Dedifferentiated amniotic fluid mesenchymal stem cell (primary cell): Measurements from ENCODE around the gene RNASE7.
"Not testable (repeated sequence)": the region's sequence is repeated elsewhere in the genome, so short reads cannot be mapped to it uniquely, and the experiment has no call there.

ENCODE experiments used
- DNase-seq: peaks from one replicate; pipeline ENCODE4 v3.0.0-alpha.2; 2016; ENCODE audit errors: extremely low spot score

Gene RNASE7

DNA sequence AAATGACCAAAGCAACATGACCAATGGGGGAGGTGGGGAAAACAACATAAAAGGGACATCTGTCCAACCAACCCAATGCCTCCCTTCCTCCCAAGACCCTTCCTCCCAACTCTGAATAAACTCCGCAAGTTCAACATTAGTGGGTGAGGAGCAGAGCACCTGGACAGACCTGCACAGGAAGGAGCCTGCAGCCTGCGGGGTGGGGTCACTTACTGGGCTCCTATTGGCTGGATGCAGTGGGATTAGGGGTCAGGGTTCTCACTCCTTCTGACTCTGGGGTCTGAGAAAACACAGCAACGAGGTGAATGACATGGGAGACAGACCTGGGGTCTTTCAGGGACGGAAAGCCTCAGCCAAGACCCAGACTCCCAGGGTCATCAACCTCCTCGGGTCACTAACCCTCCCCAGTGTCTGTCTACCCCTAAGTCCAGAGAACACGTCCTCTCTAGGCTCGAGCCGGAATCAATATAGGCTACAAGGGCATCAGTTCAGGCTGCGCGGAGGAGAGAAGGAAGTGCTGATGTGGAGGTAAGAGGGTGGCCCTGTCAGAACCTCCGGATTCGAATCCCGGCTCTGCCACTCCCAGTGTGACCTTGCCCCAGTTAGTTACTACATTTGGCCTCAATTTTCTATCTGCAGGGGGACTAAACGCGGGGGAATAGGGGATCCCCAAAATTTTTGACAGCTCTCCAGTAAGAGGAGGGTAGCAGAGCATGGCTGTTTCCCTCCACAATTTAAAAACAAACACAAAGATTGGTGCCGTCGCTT, 18.2 kb upstream of the RNASE7 start:
- no peak for DNase-seq

DNA sequence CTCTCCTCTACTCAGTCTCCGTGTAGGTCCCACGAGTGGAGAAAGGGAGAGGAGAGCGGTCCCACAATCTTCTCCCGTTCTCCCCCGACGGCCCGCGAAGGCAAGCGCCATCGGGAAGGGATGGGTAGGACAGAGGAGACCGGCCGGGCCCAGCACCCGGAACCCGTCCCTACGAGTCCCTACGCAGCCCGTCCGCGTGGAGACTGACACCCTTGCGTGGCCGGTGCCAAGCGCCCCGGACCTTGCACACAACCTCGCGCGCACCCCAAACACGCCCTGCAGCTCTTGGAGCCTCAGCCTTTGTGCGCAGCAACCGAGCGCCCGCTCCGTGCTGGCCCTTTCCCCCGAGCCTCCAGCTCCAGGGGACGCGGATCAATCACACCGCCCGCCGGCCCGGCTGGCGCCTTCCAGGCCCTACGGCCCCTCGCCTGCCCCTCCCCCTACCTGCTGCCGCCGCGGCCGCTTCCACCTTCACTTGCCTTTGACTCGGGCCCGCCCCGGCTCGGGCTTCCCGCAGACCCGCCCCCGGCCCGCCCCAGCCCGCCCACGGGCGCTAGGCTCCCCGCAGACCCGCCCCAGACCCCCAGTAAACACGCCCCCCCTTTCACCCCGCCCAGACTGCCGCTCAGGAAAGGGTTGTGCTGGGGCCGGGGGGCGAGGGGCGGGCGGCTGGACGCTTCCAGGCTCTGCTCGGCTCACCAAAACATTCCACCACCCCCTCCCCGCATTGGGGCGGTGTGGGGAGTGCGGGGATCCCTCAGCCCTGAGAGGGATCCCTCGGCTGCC, 17.4 kb upstream of the RNASE7 start, which contains the start of gene NDRG2:
Gene NDRG2 (minus strand): TSS at position 477 of the 786 bp plus-strand sequence. CDS start 1,746 bp downstream, outside the sequence.
- DNase-seq: no peak

DNA sequence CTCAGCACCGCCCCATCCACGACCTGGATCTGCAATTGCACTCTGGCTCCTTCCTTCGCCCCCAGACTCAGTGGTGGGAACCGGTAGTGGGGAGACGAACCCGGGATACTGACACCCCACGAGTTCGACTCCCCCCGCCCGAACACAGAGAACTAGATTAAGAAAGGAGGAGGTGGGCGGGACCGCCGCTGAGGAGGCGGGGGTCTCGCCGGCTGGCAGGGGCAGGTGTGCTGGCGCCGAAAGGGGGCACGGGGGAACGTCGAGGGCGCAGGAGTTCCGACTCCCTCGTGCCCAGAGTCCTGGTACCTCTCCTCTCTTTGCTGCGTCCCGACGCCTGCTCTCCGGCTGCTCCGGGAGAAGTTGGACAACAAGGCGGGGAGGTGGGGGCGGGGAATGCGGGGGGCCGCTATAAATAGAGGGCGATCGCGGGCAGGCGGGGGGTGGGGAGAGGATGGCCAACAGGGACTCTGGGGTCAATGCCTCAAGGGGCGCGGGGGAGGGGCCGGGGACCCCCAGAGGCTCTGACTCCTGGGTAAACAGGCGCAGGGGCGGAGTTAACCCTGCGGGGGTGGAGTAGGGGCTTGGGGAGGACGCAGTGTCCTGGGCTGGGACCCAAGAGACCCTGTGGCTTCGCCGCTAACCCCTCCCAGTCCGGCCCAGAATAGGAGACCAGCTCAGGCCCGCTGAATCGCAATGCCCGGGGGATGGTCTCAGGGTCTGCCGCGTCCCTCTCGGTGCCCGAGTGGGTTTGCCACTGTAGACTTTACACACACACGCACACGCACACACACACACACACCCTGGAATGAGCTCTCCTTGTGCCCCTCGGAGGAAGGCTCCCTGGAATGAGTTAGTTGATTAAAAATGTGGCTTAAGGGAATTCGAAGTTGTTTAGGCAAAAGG, 16.5 kb upstream of the RNASE7 start:
- DNase-seq: no peak

DNA sequence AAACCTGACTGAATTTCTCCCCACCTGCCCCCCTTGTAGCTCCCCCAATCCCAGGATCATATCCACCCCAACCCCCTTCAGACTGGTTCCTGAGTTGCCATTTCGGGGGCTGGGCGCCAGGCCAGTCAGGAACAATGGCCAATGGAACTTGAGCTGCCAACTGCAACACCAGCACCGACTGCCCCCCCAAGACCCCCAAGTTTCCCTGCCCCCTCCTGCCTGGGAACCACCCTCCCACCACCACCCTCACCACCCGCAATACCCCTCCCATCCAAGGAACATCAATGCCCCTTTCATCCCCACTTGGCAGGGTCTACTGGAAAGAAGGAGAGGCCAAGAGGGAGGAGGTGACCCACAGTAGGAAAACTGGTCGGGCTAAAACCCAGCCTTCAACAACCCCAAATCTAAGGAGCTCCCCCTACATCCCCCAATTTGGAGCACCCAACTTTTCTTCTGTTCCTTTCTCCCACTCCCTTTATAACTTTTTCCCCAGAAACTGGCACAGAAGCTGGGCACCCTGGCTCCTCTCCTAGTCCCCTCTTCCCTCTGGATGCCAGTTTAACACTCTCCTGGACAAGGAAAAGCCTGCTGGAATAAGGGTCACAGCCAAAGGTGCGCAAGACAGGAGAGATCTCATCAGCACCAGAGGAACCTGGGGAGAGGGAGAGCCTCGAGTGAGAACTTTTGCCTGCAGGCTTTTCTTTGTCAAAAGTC, 15.7 kb upstream of the RNASE7 start:
- DNase-seq: no peak

DNA sequence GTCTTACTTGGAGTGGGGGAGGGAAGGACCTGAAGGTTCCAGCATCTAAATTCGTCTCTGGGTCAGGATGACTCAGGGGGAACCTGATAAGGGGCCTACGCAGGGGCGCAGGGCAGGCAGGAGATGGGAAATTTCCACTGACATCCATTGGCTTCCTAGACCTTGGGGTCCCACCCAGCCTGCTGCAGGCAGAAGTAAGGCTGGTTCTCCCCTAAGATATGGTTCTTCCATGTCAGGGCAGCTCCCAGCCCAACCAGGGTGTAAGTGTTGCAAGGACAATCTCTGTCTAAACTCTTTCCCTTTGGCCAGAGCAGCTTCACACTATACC, 15.2 kb upstream of the RNASE7 start:
- no peak for DNase-seq

DNA sequence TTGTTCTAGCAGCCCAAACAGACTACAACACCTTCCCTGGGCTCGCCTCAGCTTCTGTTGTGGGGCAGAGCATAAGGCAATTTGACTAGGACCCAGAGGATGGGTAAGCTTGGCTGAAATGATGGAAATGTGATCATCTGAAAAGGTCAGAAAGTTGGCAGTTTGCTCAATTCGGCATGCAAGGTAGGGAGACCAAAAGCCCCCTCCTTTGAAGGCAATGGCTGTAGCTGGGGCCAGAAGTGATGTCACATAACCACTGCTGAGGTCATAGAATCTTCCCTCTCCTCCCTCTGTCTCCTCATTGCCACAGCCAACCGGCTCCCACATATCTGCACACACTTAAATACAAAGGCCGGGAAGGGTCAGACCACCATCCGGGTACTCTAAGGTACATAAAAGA, 12.2 kb upstream of the RNASE7 start, which contains the start of gene TPPP2:
Gene TPPP2 (plus strand): TSS at position 301 of the 400 bp plus-strand sequence. CDS start 365 bp downstream, outside the sequence.
- no peak for DNase-seq

DNA sequence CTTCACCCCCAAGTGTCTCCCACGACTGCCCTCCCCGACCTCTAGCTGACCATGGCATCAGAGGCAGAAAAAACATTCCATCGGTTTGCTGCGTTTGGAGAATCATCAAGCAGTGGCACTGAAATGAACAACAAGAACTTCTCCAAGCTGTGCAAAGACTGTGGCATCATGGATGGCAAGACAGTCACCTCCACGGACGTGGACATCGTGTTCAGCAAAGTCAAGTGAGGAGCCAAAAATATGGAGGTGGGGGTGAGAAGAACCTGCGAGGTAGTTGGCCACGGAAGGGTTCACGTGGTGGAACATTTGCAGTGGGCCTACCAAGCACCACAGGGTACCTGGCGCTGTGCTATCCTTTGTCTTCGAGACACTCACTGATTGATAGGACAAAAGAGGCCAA, 11.6 kb upstream of the RNASE7 start:
- DNase-seq: no peak

DNA sequence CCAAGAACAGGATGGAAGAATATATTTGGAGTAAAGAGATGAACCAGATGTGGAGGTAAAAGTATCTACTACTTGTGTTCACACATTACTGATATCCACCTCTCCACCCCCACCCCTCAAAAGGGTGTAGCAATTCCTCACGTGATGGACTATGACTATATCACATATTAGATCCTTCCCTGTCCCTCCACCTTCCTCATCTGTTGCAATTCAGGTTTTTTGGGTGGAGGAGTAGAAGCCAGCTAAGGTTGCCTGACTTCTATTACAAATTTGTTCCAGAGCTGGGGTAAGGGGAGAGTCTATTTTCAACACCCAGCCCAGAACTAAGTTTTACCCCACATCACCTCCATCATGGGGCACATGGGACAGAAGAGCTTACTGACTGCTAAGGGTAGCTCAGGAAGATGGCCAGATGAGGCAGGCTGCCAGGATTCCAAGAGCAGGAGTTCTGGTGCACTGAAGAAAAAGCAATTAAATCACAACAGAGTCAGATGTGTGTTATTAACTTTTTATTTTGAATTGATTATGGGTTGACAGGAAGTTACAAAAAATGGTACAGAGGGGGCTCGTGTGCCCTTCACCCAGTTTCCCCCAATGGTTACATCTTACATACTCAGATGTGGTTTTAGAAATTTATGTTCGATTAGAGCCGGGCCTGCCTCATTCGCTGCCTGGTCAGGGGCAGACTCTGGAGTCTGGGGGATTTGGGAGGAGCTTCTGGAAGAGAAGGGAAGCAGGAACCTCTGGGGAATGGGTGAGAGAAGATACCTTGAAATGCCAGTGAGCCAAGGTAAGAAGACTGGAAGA, 9.6 kb upstream of the RNASE7 start:
- no peak for DNase-seq

DNA sequence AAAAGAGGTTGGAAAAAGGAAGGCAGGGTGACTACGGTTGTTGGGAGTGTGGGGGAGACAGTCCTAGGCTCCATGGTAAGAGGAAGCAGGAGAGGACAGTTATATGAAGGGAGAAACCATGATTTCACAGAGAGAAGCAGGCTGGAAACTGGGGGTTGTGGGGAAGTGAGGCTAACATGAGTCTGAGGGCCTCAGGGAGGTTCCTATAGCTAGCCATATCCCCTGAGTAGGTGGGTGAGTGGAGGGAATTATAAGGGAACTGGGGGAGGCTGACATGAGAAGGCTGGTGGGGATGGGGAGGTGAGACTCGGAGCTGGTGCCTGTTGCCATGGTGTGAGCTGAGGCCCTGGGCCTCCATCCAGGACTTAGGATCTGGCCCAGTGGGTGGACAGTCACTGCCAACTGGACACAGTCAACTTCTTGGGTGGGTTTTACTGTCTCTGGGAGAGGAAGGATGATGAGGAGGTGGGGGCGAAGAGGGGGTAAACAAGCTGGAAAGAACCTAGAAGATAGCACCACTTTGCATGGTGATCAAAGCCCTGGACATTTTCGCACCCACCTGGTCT, 8.9 kb upstream of the RNASE7 start:
- DNase-seq: no peak

DNA sequence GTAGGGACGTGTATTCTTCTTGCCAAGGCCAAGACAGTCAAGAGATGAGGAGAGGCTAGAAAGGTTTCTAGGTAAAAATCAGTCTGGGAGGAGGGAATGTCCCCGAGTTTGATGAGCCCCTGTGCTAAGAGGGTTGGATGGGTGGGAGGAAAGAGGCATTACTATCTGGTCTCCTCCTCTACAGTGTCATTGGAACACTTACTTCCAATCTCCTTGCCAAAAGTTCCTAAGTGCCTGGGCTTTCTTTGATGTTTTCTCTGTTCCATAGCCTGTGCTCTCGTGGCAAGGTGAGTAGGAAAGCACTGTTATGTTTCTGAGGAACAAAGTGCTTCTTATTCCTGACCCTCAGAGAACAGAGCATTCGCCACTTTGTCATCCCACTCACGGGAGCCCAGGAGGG, 7.5 kb upstream of the RNASE7 start, which contains the start of gene RNASE13:
Gene RNASE13 (minus strand): TSS at position 101 of the 400 bp plus-strand sequence. CDS start 519 bp downstream, outside the sequence.
- no peak for DNase-seq

DNA sequence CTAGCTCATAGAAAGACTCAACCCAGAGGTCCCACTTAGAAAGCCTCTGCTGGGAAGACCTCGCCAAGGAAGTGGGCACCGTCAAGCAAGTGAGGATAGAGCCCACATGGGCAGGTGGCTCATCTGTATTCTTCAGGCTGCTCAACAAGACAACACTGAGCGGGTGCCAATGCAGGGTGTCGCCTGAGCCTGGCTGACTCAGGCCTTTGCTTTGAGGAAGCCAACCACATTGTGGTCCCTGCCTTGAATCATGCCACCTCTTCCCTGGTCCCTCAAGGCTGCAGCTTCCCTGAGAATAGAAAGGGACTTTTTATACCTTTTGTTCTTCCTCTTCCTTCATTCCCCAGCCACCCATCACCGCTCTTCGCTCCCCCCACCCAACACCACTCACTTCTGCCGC, 5.4 kb upstream of the RNASE7 start:
- DNase-seq: no peak

DNA sequence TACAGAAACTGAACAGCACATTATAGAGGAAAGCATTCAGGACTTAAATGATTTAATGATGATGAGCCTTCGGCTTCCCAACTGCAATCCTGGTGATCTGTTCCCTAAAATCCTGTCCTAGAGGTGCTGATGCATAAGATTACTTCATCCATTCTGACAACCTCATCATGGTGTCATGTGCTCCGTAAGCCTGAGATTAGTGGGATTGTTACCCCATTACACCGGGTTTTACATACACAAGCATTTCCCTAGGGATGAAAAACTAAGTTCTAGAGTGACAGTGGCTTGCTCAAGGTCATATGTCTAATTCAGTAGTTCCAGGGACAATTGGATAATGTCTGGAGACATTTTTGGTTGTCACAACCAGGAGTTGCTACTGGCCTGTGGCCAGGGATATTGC, 5.0 kb upstream of the RNASE7 start:
- no peak for DNase-seq

DNA sequence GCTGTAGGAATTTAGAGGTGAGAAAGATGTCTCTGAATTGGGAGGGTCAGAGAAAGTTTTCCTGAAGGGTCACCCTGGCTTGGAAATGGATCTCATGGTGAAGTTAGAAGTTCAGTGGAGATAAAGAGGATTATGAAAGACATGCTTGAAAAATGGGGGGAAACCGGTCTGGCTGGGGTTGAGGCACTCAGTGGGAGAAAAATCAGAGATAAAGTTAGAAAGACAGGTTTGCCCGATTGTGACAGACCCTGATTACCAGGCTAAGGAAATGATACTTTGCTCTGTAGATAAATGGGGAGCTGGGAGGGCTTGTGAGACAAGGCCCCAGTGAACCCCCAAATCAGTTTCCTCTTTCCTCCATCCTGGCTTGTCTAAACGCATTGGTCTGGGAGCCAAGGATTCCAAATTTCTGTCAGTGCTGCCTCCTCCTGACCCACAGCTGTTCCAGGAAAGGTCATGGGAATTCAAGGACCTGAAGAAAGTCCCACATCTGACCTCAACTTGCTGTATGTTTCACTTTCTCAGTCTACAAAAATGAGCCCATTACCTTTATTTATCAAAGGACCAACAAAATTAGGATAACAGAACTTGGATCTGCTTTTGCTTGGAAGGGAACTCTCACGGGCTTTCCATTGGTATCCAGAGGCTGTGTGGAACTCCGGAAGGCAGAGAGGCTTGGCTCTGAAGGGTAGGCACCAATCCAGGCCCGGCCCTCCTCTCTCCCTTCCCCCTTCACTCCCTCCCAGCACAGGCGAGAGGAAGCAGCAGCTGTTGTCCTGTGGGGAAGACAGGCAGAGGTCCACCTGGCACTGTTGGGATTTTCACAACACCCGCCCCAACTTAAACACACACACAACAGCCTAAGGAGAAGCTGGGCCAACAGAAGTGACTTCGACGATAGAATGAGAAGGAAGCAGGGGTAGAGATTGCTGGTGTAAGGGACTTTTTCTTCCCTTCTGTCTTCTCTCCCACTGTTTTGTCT, 3.4 kb upstream of the RNASE7 start:
- no peak for DNase-seq

DNA sequence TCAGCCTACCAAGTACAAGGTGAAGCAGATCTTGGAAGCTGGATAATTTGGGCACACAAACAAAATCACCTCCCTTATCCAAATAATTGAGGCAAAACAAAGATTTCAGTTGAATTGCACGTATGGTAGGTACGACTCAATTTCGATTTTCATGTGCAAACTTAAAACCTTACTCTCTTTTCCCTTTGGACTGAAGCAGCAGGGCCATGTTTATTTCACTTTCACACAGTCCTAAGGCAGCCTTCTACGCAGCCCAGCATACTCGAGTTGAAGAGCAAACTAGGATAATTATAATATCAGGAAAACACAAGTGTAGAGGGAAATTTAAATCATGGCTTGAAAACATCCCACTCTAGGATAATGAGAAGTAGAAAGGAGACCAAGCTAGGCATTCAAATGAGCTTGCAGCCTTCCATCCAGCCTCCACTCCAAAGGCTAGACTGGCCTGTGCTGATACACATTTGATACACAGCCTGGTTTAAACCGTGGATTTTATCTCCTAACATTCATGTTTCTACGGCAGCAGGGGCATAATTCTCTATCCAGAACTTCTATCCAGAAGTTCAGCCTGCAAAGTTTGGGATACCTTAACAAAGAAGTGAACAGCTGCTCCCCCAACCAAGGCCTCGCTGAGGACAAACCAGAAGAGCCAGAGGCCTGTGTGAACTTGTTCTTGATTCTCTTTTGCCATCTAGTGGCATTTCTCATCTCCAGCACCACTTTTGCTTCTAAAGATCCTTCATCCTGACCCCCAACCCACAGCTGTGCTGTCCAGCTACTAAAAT, 2.4 kb upstream of the RNASE7 start:
- peak; percentile 84 for DNase-seq

DNA sequence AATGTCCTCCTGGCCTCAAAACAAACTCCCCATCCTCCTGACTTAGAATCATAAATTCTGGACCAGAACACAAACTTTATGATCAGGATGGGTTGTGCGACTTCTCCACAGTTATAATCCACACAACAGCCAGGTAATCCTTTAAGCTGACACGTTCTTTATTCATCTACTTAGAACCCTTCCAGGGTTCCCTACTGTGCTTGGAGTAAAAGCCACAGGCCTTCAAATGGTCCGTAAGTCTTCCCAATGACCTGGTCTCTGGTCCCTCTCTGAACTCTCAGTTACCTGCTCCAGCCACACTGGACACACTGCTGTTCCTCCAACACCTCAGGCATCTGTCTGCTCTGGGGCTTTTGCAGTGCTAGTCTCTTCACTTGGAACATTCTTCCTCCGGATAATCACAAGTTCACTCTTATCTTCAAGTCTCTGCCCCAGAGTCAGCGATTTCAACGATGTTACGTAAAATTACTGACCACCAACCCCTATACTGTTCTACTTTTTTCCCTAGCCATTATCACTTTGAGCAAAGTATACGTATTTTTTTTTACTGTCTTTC, 1.7 kb upstream of the RNASE7 start:
- DNase-seq: no peak

DNA sequence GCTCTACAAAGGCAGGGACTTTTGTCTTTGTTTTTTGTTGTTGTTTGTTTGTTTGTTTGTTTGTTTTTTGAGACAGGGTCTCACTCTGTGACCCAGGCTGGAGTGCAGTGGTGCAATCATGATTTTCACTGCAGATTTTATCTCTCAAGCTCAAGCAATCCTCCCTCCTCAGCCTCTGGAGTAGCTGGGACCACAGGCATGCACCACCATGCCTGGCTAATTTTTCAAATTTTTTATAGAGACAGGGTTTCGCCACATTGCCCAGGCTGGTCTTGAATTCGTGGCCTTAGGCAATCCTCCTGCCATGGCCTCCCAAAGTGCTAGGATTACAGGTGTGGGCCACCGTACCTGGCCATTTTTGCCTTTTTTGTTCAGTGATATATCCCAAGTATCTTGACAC, 1.2 kb upstream of the RNASE7 start:
- DNase-seq: not testable (repeated sequence)

DNA sequence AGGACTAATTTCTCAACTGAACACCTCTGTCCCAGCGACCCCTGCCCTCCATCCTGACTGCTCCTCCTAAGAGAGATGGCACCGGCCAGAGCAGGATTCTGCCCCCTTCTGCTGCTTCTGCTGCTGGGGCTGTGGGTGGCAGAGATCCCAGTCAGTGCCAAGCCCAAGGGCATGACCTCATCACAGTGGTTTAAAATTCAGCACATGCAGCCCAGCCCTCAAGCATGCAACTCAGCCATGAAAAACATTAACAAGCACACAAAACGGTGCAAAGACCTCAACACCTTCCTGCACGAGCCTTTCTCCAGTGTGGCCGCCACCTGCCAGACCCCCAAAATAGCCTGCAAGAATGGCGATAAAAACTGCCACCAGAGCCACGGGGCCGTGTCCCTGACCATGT, 756 bp downstream of the RNASE7 start:
- no peak for DNase-seq
